Measurements from ENCODE around the gene ISLR2.

- TF ChIP-seq, protein P1, sequence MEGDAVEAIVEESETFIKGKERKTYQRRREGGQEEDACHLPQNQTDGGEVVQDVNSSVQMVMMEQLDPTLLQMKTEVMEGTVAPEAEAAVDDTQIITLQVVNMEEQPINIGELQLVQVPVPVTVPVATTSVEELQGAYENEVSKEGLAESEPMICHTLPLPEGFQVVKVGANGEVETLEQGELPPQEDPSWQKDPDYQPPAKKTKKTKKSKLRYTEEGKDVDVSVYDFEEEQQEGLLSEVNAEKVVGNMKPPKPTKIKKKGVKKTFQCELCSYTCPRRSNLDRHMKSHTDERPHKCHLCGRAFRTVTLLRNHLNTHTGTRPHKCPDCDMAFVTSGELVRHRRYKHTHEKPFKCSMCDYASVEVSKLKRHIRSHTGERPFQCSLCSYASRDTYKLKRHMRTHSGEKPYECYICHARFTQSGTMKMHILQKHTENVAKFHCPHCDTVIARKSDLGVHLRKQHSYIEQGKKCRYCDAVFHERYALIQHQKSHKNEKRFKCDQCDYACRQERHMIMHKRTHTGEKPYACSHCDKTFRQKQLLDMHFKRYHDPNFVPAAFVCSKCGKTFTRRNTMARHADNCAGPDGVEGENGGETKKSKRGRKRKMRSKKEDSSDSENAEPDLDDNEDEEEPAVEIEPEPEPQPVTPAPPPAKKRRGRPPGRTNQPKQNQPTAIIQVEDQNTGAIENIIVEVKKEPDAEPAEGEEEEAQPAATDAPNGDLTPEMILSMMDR (IDR thresholded peaks at IDR 0.05), result no peak
- TF ChIP-seq EZH2phosphoT487 (IDR thresholded peaks at IDR 0.05) (no peak), EZH2 (IDR thresholded peaks at IDR 0.05) (no peak)
Observed at GRCh38 chr15:74165461-74165860, 35.1 kb downstream of the ISLR2 start.

All from neural progenitor cell (in vitro differentiated cells).